ENCODE measurements around the gene ENGASE.

GRCh38 chr17:79048826-79049755 is 25.5 kb upstream of the ENGASE start:
- no peak for TF ChIP-seq REST (IDR thresholded peaks at IDR 0.05; ENCODE audit: insufficient read depth in 1 of 2, low read depth in 2 of 2, low read length in 2 of 2)
- TF ChIP-seq SIN3A (IDR thresholded peaks at IDR 0.05; ENCODE audit: borderline replicate concordance, insufficient read depth, low read length), result no peak
- no peak for TF ChIP-seq POLR2AphosphoS5 (IDR thresholded peaks at IDR 0.05; ENCODE audit: low read depth, low read length)
